ENCODE measurements around the gene TTLL5. TPM values are rescaled to one million over a fixed set of nuclear protein-coding genes. Genes with fewer than 3 reads are reported as not detected.
A peak's percentile ranks its signal among the peaks of the same experiment; 100 is the strongest.

Gene TTLL5
- total RNA-seq, 3 donors from 2014 or later = 30.8 to 51.0 (median 32.8) TPM

DNA sequence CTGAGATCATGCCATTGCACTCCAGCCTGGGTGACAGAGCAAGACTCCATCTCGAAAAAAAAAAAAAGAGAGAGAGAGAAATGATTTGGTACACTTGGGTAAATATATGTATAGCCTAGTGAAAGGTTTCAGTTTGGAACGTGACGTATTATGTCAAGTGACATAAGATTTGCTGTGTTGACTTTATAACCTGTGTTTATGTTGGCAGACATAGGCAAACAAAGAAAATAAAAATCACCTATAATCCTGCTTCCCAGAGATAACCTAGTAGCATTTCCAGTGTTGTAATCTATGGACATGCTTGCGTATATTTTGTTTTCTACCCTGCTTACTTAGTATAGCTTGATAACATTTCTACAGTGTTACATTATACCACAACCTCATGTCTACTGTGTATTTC, 17.1 kb upstream of the TTLL5 start:
- DNase-seq (no peak), ATAC-seq (peak; percentile 25)
- H3K4me1 ChIP-seq (ENCODE audit: low read depth) = no peaks in the 10 kb centered on the region
- TF ChIP-seq, protein P1, sequence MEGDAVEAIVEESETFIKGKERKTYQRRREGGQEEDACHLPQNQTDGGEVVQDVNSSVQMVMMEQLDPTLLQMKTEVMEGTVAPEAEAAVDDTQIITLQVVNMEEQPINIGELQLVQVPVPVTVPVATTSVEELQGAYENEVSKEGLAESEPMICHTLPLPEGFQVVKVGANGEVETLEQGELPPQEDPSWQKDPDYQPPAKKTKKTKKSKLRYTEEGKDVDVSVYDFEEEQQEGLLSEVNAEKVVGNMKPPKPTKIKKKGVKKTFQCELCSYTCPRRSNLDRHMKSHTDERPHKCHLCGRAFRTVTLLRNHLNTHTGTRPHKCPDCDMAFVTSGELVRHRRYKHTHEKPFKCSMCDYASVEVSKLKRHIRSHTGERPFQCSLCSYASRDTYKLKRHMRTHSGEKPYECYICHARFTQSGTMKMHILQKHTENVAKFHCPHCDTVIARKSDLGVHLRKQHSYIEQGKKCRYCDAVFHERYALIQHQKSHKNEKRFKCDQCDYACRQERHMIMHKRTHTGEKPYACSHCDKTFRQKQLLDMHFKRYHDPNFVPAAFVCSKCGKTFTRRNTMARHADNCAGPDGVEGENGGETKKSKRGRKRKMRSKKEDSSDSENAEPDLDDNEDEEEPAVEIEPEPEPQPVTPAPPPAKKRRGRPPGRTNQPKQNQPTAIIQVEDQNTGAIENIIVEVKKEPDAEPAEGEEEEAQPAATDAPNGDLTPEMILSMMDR (IDR thresholded peaks at IDR 0.05) = no peak
- intact Hi-C loops (cut with DNase I, micrococcal nuclease) = no loop called here
- H3K36me3 ChIP-seq (ENCODE audit: low read depth) = no peaks in the 10 kb centered on the region
- no peak overlapping the region for H3K4me3 ChIP-seq
- no peaks in the 10 kb centered on the region for H3K9me3 ChIP-seq

DNA sequence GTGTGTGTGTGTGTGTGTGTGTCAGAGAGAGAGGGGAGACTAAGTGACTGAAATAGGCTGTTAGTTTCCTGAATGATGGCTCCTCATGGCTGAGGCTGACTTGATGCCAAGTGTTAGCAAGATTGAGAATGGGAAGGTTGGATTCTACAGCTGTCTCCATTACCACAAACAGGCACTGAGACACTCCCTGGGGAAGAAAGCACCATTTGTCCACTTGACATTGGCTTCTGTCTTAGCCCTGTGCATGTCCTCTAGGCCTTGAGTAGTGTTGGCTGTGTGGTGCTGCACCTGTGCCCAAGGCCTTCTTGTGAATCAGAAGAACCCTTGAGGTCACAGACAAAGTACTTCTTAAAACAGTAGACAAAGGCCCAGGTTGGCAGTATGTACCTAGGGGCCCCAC, 16.0 kb upstream of the TTLL5 start:
- DNase-seq = no peak
- intact Hi-C loops (cut with DNase I, micrococcal nuclease) = no loop called here
- no peaks in the 10 kb centered on the region for H3K9me3 ChIP-seq
- H3K4me1 ChIP-seq (ENCODE audit: low read depth) = no peaks in the 10 kb centered on the region
- no peak overlapping the region for H3K4me3 ChIP-seq
- ATAC-seq = no peak
- TF ChIP-seq, protein P1 (IDR thresholded peaks at IDR 0.05) = no peak
- H3K36me3 ChIP-seq (ENCODE audit: low read depth) = no peaks in the 10 kb centered on the region

DNA sequence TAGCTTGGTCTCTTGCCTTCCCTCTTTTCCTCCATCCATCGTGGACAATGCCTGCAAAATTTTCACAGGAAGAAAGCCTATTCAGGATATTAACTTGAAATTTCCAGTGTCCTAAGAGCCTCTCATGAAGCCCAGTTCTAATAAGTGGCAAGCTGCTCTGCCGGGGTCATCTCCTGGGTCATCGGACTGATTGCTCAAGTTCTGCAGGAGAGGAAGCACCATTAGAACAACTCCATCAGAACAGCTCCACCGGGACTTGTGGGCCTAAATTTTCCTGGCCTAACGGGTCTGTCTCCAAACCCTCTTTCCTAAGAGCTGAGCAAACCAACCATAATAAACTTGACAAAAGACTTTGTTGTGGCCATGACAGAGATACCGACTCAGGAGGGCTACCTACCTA, 14.3 kb upstream of the TTLL5 start:
- TF ChIP-seq, protein P1 (IDR thresholded peaks at IDR 0.05) = no peak
- no peaks in the 10 kb centered on the region for H3K4me1 ChIP-seq (ENCODE audit: low read depth)
- no peaks in the 10 kb centered on the region for H3K36me3 ChIP-seq (ENCODE audit: low read depth)

DNA sequence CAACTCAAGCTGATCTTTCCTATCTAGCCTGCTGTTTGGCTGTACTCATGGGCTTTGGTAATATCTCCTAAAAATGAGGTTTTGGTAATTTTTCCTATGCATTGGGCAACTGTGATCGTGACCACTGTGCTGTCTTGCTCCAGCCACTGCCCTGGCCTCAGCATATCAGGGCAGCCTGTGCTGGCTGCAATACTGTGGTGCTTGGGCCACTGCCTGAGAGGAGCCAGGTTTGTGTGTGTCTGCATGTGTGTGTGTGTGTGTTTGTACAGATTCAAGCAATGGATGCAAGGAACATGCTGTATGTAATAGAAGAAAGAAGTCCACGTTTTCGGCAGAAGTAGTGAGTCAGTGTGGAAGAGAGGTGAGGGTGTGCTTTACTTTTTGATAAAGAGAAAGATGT, 13.4 kb upstream of the TTLL5 start:
- intact Hi-C loops (cut with DNase I, micrococcal nuclease) = no loop called here
- Histone ChIP-seq H3K36me3 (ENCODE audit: low read depth) (no peaks in the 10 kb centered on the region), H3K4me1 (ENCODE audit: low read depth) (no peaks in the 10 kb centered on the region), H3K9me3 (no peaks in the 10 kb centered on the region), H3K4me3 (no peak overlapping the region)
- TF ChIP-seq, protein P1 (IDR thresholded peaks at IDR 0.05) = no peak
- no peak for DNase-seq
- ATAC-seq = no peak

More for the DNA sequence above, 14.3 kb upstream of the TTLL5 start:
- intact Hi-C loops (cut with DNase I, micrococcal nuclease) = no loop called here
- DNase-seq = no peak
- ATAC-seq = no peak
- Histone ChIP-seq H3K9me3 (no peaks in the 10 kb centered on the region), H3K4me3 (no peak overlapping the region)

DNA sequence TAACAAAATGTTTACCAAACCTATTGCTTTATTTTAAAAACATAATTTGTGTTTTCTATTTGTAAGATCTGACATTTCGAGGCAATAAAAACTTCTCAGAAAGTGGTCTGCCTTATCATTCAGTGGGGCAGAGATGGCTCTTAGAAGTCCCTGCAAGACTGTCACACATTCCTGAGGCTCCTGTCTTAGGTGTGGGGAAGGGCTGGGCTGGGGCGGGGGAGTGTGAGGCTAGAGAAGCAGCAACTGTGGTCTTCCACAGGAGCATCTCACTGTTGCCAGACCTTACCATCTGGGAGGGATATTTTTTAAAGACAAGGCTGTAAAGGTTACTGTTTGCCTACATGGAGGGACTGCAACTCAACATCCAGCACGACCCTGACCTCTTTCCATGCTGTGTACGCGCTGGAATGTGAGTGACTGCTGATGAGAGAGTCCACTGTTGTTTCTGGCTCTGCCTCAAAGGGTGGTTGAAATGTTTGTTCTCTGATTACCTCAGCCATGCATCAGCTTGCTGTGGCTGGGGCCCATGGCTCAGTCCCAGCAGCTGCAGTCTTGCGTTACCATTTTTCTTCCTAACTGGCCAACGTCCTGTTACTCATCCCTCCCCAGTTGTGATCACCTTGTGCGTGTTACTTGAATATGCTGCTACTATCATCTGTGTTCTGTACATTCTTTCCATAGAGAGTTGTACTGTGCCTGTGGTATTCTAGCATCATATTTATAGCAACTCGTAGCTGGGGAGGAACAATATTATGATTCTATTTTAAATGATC, 12.8 kb upstream of the TTLL5 start:
- TF ChIP-seq, protein P1 (IDR thresholded peaks at IDR 0.05) = no peak
- H3K4me1 ChIP-seq (ENCODE audit: low read depth) = no peaks in the 10 kb centered on the region
- H3K36me3 ChIP-seq (ENCODE audit: low read depth) = no peaks in the 10 kb centered on the region
- no peaks in the 10 kb centered on the region for H3K9me3 ChIP-seq
- DNase-seq = no peak
- H3K4me3 ChIP-seq = no peak overlapping the region
- intact Hi-C loops (cut with DNase I, micrococcal nuclease) = no loop called here
- ATAC-seq = no peak
